GM23338 (cell line): ENCODE measurements around the gene RCL1.

Experiments
- EZH2 ChIP-seq: fragments of 200-600 bp; sonication (generic); IDR thresholded peaks from one replicate; pipeline ENCODE4 v1.8.0; 2017; ENCODE audit warnings: antibody characterized with exemption, mild to moderate bottlenecking, low read depth; ENCODE audit not compliant: unreplicated experiment
- EZH2phosphoT487 ChIP-seq: fragments of 200-600 bp; sonication (generic); IDR thresholded peaks from one replicate; pipeline ENCODE4 v1.8.1; 2018; ENCODE audit warnings: antibody characterized with exemption; ENCODE audit not compliant: unreplicated experiment
- JUNB ChIP-seq: IDR thresholded peaks from one replicate; pipeline ENCODE4 v1.6.1; 2016; ENCODE audit warnings: antibody characterized with exemption; ENCODE audit not compliant: unreplicated experiment
- POLR2AphosphoS5 ChIP-seq: IDR thresholded peaks from 2 replicates; pipeline ENCODE4 v1.6.1; 2016; ENCODE audit warnings: antibody characterized with exemption, low read depth
- STAT1 ChIP-seq: IDR thresholded peaks from one replicate; pipeline ENCODE4 v1.6.1; 2016; ENCODE audit warnings: antibody characterized with exemption; ENCODE audit not compliant: unreplicated experiment
- TF ChIP-seq, protein P1 (sequence below), 2 experiments: fragments of 200-600 bp in 1 of 2; sonication (generic) in 1 of 2; conservative IDR thresholded peaks; 2 replicates each; pipeline versions ENCODE4 v1.5.1 to v1.6.1; 2016 to 2017; ENCODE audit warnings: antibody characterized with exemption in 2 of 2, low read depth in 2 of 2, mild to moderate bottlenecking in 2 of 2, moderate library complexity in 1 of 2
- TF ChIP-seq, protein P2 (sequence below): IDR thresholded peaks from one replicate; pipeline ENCODE4 v1.6.1; 2018; ENCODE audit warnings: antibody characterized with exemption; ENCODE audit not compliant: unreplicated experiment
- TF ChIP-seq, protein P3 (sequence below): IDR thresholded peaks from 2 replicates; pipeline ENCODE4 v1.6.1; 2016; ENCODE audit warnings: antibody characterized with exemption

DNA sequence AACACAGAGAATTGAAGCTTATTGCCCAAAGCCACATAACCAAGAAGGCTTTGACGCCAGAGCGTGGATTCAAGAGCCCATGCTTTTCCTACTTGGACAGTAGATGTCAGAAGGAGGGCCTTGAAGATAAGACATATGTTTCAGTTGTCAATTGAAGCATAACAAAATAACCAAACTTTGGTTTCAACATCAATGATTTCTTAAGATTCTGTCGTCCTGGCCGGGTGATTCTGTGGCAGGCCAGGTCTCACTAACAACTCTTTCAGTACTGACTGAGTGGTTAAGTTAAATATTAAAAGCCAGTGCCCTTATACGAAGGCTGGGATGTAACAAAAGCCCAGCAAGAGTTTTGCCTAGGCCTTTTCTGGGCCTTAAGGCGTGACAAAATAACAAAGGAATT, 94.0 kb downstream of the RCL1 start:
- TF ChIP-seq, protein P1, sequence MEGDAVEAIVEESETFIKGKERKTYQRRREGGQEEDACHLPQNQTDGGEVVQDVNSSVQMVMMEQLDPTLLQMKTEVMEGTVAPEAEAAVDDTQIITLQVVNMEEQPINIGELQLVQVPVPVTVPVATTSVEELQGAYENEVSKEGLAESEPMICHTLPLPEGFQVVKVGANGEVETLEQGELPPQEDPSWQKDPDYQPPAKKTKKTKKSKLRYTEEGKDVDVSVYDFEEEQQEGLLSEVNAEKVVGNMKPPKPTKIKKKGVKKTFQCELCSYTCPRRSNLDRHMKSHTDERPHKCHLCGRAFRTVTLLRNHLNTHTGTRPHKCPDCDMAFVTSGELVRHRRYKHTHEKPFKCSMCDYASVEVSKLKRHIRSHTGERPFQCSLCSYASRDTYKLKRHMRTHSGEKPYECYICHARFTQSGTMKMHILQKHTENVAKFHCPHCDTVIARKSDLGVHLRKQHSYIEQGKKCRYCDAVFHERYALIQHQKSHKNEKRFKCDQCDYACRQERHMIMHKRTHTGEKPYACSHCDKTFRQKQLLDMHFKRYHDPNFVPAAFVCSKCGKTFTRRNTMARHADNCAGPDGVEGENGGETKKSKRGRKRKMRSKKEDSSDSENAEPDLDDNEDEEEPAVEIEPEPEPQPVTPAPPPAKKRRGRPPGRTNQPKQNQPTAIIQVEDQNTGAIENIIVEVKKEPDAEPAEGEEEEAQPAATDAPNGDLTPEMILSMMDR (conservative IDR thresholded peaks at IDR 0.05; ENCODE audit: low read depth in 2 of 2), result no peak
- TF ChIP-seq, protein P2, sequence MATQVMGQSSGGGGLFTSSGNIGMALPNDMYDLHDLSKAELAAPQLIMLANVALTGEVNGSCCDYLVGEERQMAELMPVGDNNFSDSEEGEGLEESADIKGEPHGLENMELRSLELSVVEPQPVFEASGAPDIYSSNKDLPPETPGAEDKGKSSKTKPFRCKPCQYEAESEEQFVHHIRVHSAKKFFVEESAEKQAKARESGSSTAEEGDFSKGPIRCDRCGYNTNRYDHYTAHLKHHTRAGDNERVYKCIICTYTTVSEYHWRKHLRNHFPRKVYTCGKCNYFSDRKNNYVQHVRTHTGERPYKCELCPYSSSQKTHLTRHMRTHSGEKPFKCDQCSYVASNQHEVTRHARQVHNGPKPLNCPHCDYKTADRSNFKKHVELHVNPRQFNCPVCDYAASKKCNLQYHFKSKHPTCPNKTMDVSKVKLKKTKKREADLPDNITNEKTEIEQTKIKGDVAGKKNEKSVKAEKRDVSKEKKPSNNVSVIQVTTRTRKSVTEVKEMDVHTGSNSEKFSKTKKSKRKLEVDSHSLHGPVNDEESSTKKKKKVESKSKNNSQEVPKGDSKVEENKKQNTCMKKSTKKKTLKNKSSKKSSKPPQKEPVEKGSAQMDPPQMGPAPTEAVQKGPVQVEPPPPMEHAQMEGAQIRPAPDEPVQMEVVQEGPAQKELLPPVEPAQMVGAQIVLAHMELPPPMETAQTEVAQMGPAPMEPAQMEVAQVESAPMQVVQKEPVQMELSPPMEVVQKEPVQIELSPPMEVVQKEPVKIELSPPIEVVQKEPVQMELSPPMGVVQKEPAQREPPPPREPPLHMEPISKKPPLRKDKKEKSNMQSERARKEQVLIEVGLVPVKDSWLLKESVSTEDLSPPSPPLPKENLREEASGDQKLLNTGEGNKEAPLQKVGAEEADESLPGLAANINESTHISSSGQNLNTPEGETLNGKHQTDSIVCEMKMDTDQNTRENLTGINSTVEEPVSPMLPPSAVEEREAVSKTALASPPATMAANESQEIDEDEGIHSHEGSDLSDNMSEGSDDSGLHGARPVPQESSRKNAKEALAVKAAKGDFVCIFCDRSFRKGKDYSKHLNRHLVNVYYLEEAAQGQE, result no peak
- TF ChIP-seq STAT1 (no peak), EZH2 (no peak), POLR2AphosphoS5 (no peak), EZH2phosphoT487 (no peak), JUNB (no peak)
- TF ChIP-seq, protein P3, sequence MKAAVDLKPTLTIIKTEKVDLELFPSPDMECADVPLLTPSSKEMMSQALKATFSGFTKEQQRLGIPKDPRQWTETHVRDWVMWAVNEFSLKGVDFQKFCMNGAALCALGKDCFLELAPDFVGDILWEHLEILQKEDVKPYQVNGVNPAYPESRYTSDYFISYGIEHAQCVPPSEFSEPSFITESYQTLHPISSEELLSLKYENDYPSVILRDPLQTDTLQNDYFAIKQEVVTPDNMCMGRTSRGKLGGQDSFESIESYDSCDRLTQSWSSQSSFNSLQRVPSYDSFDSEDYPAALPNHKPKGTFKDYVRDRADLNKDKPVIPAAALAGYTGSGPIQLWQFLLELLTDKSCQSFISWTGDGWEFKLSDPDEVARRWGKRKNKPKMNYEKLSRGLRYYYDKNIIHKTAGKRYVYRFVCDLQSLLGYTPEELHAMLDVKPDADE, result no peak
